LNCAP (cell line): Measurements from ENCODE around the gene SEC31A.

Experiments used
- CTCF ChIP-seq: fragments of 450-650 bp; IDR thresholded peaks from 2 replicates; pipeline ENCODE4 v1.5.1; 2017; ENCODE audit warnings: mild to moderate bottlenecking

Gene SEC31A

GRCh38 chr4:82774711-82775171, 116.2 kb downstream of the SEC31A start:
- no peak for TF ChIP-seq CTCF

GRCh38 chr4:82773057-82773456, 117.9 kb downstream of the SEC31A start:
- no peak for TF ChIP-seq CTCF

- no peak for TF ChIP-seq CTCF
Observed at GRCh38 chr4:82770607-82771006, 120.3 kb downstream of the SEC31A start.
